GM23338 (cell line): ENCODE data around the gene KXD1. TPM values are rescaled to one million over a fixed set of nuclear protein-coding genes. Genes with fewer than 3 reads are reported as not detected.

Experiments
- ATAC-seq: fragments of 200-7000 bp; cut with Tn5 transposase; 3 replicates; pipeline ENCODE4 v1.9.1; 2020
- DNase-seq: peaks from one replicate; pipeline ENCODE4 v3.0.0-alpha.2; 2015; ENCODE audit warnings: low spot score
- H2AFZ ChIP-seq: fragments of 200-600 bp; sonication (generic); 2 replicates; pipeline ENCODE4 v1.8.0; 2016; ENCODE audit warnings: antibody characterized with exemption, mild to moderate bottlenecking, moderate library complexity
- H3F3A ChIP-seq: fragments of 200-600 bp; sonication (generic); replicated peaks from 2 replicates; pipeline ENCODE4 v1.8.0; 2017; ENCODE audit warnings: antibody characterized with exemption, mixed run types, low read depth
- H3K27ac ChIP-seq: fragments of 200-600 bp; sonication (generic); 2 replicates; pipeline ENCODE4 v1.6.1; 2016; ENCODE audit warnings: low read depth
- H3K27me3 ChIP-seq: fragments of 200-600 bp; sonication (generic); 2 replicates; pipeline ENCODE4 v1.8.0; 2016; ENCODE audit warnings: mild to moderate bottlenecking, mixed run types, moderate library complexity; ENCODE audit not compliant: insufficient read depth
- H3K36me3 ChIP-seq: fragments of 200-600 bp; sonication (generic); 2 replicates; pipeline ENCODE4 v1.8.0; 2016; ENCODE audit warnings: mild to moderate bottlenecking; ENCODE audit not compliant: insufficient read depth
- H3K4me1 ChIP-seq: fragments of 200-600 bp; sonication (generic); 2 replicates; pipeline ENCODE4 v1.8.0; 2016; ENCODE audit warnings: mild to moderate bottlenecking, moderate library complexity; ENCODE audit not compliant: insufficient read depth
- H3K4me2 ChIP-seq: fragments of 200-600 bp; sonication (generic); 2 replicates; pipeline ENCODE4 v1.7.1; 2017; ENCODE audit warnings: mixed run types
- H3K4me3 ChIP-seq: fragments of 200-600 bp; sonication (generic); 2 replicates; pipeline ENCODE4 v1.6.1; 2016; ENCODE audit warnings: mixed run types
- H3K79me2 ChIP-seq: fragments of 200-600 bp; sonication (generic); replicated peaks from 2 replicates; pipeline ENCODE4 v1.8.0; 2017; ENCODE audit warnings: mild to moderate bottlenecking; ENCODE audit not compliant: insufficient read depth
- H3K9me2 ChIP-seq: fragments of 200-600 bp; sonication (generic); 2 replicates; pipeline ENCODE4 v1.8.0; 2017; ENCODE audit not compliant: insufficient read depth
- H4K20me1 ChIP-seq: fragments of 200-600 bp; sonication (generic); replicated peaks from 2 replicates; pipeline ENCODE4 v1.8.0; 2017; ENCODE audit warnings: mild to moderate bottlenecking; ENCODE audit not compliant: insufficient read depth
- H3K27ac Mint-ChIP-seq: 2 replicates; pipeline ENCODE4 v1.8.0; 2020; ENCODE audit warnings: inconsistent platforms, mild to moderate bottlenecking, moderate library complexity, mixed read lengths
- H3K27me3 Mint-ChIP-seq: 3 replicates; pipeline ENCODE4 v1.8.0; 2022; ENCODE audit warnings: low read depth, mild to moderate bottlenecking, moderate library complexity, mixed read lengths, inconsistent platforms; ENCODE audit not compliant: insufficient read depth, poor library complexity
- H3K36me3 Mint-ChIP-seq: 3 replicates; pipeline ENCODE4 v1.8.0; 2021; ENCODE audit warnings: low read depth, mild to moderate bottlenecking, inconsistent platforms, moderate library complexity, mixed read lengths
- H3K4me1 Mint-ChIP-seq: 3 replicates; pipeline ENCODE4 v1.8.0; 2020; ENCODE audit warnings: mild to moderate bottlenecking, inconsistent platforms, mixed read lengths
- H3K4me3 Mint-ChIP-seq: 3 replicates; pipeline ENCODE4 v1.8.0; 2021; ENCODE audit warnings: moderate library complexity, mild to moderate bottlenecking, inconsistent platforms, mixed read lengths
- H3K9me3 Mint-ChIP-seq: 3 replicates; pipeline ENCODE4 v1.8.0; 2020; ENCODE audit warnings: moderate library complexity, mild to moderate bottlenecking, inconsistent platforms, mixed read lengths
- EZH2 ChIP-seq: fragments of 200-600 bp; sonication (generic); IDR thresholded peaks from one replicate; pipeline ENCODE4 v1.8.0; 2017; ENCODE audit warnings: antibody characterized with exemption, mild to moderate bottlenecking, low read depth; ENCODE audit not compliant: unreplicated experiment
- EZH2phosphoT487 ChIP-seq: fragments of 200-600 bp; sonication (generic); IDR thresholded peaks from one replicate; pipeline ENCODE4 v1.8.1; 2018; ENCODE audit warnings: antibody characterized with exemption; ENCODE audit not compliant: unreplicated experiment
- JUNB ChIP-seq: IDR thresholded peaks from one replicate; pipeline ENCODE4 v1.6.1; 2016; ENCODE audit warnings: antibody characterized with exemption; ENCODE audit not compliant: unreplicated experiment
- POLR2AphosphoS5 ChIP-seq: IDR thresholded peaks from 2 replicates; pipeline ENCODE4 v1.6.1; 2016; ENCODE audit warnings: antibody characterized with exemption, low read depth
- polyA plus RNA-seq: library from polyadenylated mRNA; unstranded; fragments of >200 nt; fragmentation: Nextera tagmentation; extraction: Ambion mirVana; gene quantifications from 2 replicates; pipeline ENCODE4 v1.2.1, GENCODE V29; 2016
- total RNA-seq: library from RNA; depleted of rRNA; stranded (reverse); fragments of >200 nt; shearing (Covaris generic); gene quantifications from 2 replicates; pipeline ENCODE4 v1.2.3, GENCODE V29; 2014
- TF ChIP-seq, protein P1 (sequence below): IDR thresholded peaks from one replicate; pipeline ENCODE4 v1.6.1; 2018; ENCODE audit warnings: antibody characterized with exemption; ENCODE audit not compliant: unreplicated experiment

The KXD1 gene
- total and polyA plus RNA-seq, 2 experiments from 2014 or later = 108 to 164 TPM

DNA sequence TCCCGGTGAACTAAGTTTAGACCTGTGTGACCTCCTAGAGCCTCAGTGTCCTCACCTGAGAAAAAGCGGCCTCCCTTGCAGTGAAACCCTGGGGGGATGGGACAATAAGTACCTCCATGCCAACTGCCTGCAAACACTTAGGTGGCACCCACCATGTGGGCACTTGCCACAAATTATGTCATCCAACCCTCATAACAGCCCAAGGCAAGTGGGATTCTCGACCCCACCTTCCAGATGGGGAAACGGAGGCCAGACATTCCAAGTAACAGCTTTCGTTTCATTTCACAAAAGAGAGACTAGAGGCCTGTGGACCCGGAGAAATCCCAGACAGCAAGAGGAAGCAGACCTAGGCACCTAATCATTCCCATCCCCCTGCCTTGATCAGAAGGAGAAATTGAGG, 37.8 kb downstream of the KXD1 start:
- Mint-ChIP-seq H3K4me3 (peak overlapping the region; percentile 61; the same call in 2 of the 3 replicates), H3K27ac (no peak overlapping the region), H3K9me3 (0 out of 3 replicates have a peak, but pooled peaks cover 2% of the 10 kb centered on the region), H3K4me1 (peaks cover 46% of the 10 kb centered on the region), H3K36me3 (peaks cover 15% of the 10 kb centered on the region; the same call in 2 of the 3 replicates), H3K27me3 (peaks cover 46% of the 10 kb centered on the region)
- Histone ChIP-seq H3K4me3 (no peak overlapping the region; the same call in 1 of the 2 replicates), H3K4me2 (peak overlapping the region; percentile 94), H3K27me3 (peaks cover 18% of the 10 kb centered on the region; the same call in 1 of the 2 replicates), H4K20me1 (no peaks in the 10 kb centered on the region; the same call in 1 of the 2 replicates), H2AFZ (no peak overlapping the region), H3K79me2 (peaks cover 3% of the 10 kb centered on the region; the same call in 1 of the 2 replicates), H3K27ac (no peak overlapping the region), H3K36me3 (no peaks in the 10 kb centered on the region; the same call in 1 of the 2 replicates), H3F3A (peaks cover 47% of the 10 kb centered on the region), H3K4me1 (peaks cover 46% of the 10 kb centered on the region), H3K9me2 (no peaks in the 10 kb centered on the region)
- ATAC-seq (no peak), DNase-seq (no peak)
- TF ChIP-seq EZH2 (no peak), POLR2AphosphoS5 (no peak), JUNB (no peak)
- TF ChIP-seq, protein P1, sequence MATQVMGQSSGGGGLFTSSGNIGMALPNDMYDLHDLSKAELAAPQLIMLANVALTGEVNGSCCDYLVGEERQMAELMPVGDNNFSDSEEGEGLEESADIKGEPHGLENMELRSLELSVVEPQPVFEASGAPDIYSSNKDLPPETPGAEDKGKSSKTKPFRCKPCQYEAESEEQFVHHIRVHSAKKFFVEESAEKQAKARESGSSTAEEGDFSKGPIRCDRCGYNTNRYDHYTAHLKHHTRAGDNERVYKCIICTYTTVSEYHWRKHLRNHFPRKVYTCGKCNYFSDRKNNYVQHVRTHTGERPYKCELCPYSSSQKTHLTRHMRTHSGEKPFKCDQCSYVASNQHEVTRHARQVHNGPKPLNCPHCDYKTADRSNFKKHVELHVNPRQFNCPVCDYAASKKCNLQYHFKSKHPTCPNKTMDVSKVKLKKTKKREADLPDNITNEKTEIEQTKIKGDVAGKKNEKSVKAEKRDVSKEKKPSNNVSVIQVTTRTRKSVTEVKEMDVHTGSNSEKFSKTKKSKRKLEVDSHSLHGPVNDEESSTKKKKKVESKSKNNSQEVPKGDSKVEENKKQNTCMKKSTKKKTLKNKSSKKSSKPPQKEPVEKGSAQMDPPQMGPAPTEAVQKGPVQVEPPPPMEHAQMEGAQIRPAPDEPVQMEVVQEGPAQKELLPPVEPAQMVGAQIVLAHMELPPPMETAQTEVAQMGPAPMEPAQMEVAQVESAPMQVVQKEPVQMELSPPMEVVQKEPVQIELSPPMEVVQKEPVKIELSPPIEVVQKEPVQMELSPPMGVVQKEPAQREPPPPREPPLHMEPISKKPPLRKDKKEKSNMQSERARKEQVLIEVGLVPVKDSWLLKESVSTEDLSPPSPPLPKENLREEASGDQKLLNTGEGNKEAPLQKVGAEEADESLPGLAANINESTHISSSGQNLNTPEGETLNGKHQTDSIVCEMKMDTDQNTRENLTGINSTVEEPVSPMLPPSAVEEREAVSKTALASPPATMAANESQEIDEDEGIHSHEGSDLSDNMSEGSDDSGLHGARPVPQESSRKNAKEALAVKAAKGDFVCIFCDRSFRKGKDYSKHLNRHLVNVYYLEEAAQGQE = no peak

DNA sequence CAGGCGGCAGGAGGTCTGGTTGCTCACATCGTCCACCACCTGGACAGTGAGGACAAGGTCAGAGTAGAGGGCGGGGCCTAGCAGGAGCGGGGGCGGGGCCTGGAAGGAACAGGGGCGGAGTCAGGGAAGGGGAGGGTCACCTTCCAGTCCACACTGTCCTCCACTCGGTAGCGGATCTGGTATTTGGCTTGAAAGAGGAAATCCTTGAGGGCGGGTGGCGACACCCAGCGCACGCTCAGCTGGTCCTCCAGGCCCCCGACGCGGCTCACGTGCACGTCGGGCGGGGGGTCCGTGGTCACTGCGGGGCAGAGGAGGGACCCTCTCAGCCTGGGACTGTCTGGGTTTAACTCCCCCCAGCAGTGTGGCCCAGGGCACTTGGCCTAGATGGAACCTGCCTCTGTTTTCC, 39.1 kb downstream of the KXD1 start:
- Mint-ChIP-seq H3K4me3 (no peak overlapping the region), H3K27me3 (peaks cover 48% of the 10 kb centered on the region), H3K27ac (no peak overlapping the region), H3K36me3 (peaks cover 4% of the 10 kb centered on the region; the same call in 2 of the 3 replicates), H3K9me3 (no peaks in the 10 kb centered on the region), H3K4me1 (peaks cover 40% of the 10 kb centered on the region)
- TF ChIP-seq POLR2AphosphoS5 (peak; percentile 42; the same call in 1 of the 2 replicates), EZH2phosphoT487 (no peak)
- Histone ChIP-seq H3K9me2 (no peaks in the 10 kb centered on the region), H2AFZ (peak overlapping the region; percentile 43; the same call in 1 of the 2 replicates), H3K36me3 (no peaks in the 10 kb centered on the region), H3K79me2 (no peaks in the 10 kb centered on the region), H3F3A (peaks cover 37% of the 10 kb centered on the region), H3K27ac (no peak overlapping the region), H3K4me1 (peaks cover 46% of the 10 kb centered on the region), H3K4me3 (peak overlapping the region; percentile 40; the same call in 1 of the 2 replicates), H3K4me2 (peak overlapping the region; percentile 68), H3K27me3 (peaks cover 30% of the 10 kb centered on the region), H4K20me1 (no peaks in the 10 kb centered on the region)
- ATAC-seq (peak; percentile 44), DNase-seq (peak; percentile 87)
